WTC11 (cell line): ENCODE measurements around the gene CFAP157. TPM values are rescaled to one million over a fixed set of nuclear protein-coding genes. Genes with fewer than 3 reads are reported as not detected.

ENCODE experiments used
- AFF4 ChIP-seq: sonication (generic); formaldehyde crosslinking; IDR thresholded peaks from 2 replicates; pipeline ENCODE4 v1.8.1; 2023; ENCODE audit warnings: mild to moderate bottlenecking, missing genetic modification reagents, borderline replicate concordance
- ATF2 ChIP-seq: sonication (generic); formaldehyde crosslinking; IDR thresholded peaks from 2 replicates; pipeline ENCODE4 v1.8.1; 2022; ENCODE audit warnings: low read depth, missing genetic modification reagents, borderline replicate concordance
- ATF3 ChIP-seq: sonication (generic); formaldehyde crosslinking; conservative IDR thresholded peaks from 2 replicates; pipeline ENCODE4 v1.8.1; 2022; ENCODE audit warnings: mild to moderate bottlenecking, missing genetic modification reagents
- CREB1 ChIP-seq: sonication (generic); formaldehyde crosslinking; IDR thresholded peaks from 2 replicates; pipeline ENCODE4 v1.8.0; 2023; ENCODE audit warnings: mild to moderate bottlenecking, missing genetic modification reagents
- E2F1 ChIP-seq: sonication (generic); formaldehyde crosslinking; IDR thresholded peaks from 2 replicates; pipeline ENCODE4 v1.8.0; 2022; ENCODE audit warnings: mild to moderate bottlenecking, missing genetic modification reagents
- E2F5 ChIP-seq: sonication (generic); formaldehyde crosslinking; IDR thresholded peaks from 2 replicates; pipeline ENCODE4 v1.8.1; 2022; ENCODE audit warnings: mild to moderate bottlenecking, moderate library complexity, missing genetic modification reagents
- FOXP1 ChIP-seq: sonication (generic); formaldehyde crosslinking; IDR thresholded peaks from 2 replicates; pipeline ENCODE4 v1.8.0; 2022; ENCODE audit warnings: missing genetic modification reagents, mild to moderate bottlenecking, moderate library complexity, borderline replicate concordance
- FOXP4 ChIP-seq: sonication (generic); formaldehyde crosslinking; IDR thresholded peaks from 2 replicates; pipeline ENCODE4 v1.8.0; 2022; ENCODE audit warnings: mild to moderate bottlenecking, missing genetic modification reagents
- HMGXB4 ChIP-seq: sonication (generic); formaldehyde crosslinking; IDR thresholded peaks from 2 replicates; pipeline ENCODE4 v1.8.1; 2023; ENCODE audit warnings: mild to moderate bottlenecking, moderate library complexity, missing genetic modification reagents
- KAT7 ChIP-seq: sonication (generic); formaldehyde crosslinking; IDR thresholded peaks from 2 replicates; pipeline ENCODE4 v1.8.1; 2023; ENCODE audit warnings: missing genetic modification reagents, mild to moderate bottlenecking, borderline replicate concordance
- MAX ChIP-seq: sonication (generic); formaldehyde crosslinking; IDR thresholded peaks from 2 replicates; pipeline ENCODE4 v1.8.0; 2022; ENCODE audit warnings: mild to moderate bottlenecking, missing genetic modification reagents
- NFYB ChIP-seq: sonication (generic); formaldehyde crosslinking; conservative IDR thresholded peaks from 2 replicates; pipeline ENCODE4 v1.8.0; 2022; ENCODE audit warnings: low read depth, missing genetic modification reagents
- NR2C2 ChIP-seq: sonication (generic); formaldehyde crosslinking; IDR thresholded peaks from 2 replicates; pipeline ENCODE4 v1.8.0; 2022; ENCODE audit warnings: mild to moderate bottlenecking, missing genetic modification reagents
- STAT6 ChIP-seq: sonication (generic); formaldehyde crosslinking; conservative IDR thresholded peaks from 2 replicates; pipeline ENCODE4 v1.8.1; 2023; ENCODE audit warnings: mild to moderate bottlenecking, low read depth, missing genetic modification reagents, moderate library complexity
- ZNF232 ChIP-seq: sonication (generic); formaldehyde crosslinking; IDR thresholded peaks from 2 replicates; pipeline ENCODE4 v1.8.0; 2022; ENCODE audit warnings: mild to moderate bottlenecking, missing genetic modification reagents
- ZNF281 ChIP-seq: sonication (generic); formaldehyde crosslinking; IDR thresholded peaks from 2 replicates; pipeline ENCODE4 v1.8.0; 2023; ENCODE audit warnings: mild to moderate bottlenecking, missing genetic modification reagents
- total RNA-seq: library from RNA; stranded (reverse); gene quantifications from 3 replicates; pipeline ENCODE4 v1.2.3, GENCODE V29; 2021

CFAP157 gene
- total RNA-seq, 1 experiment from 2014 or later = 0.22 TPM

- peak; percentile 70; the same call in 1 of the 2 replicates for TF ChIP-seq ZNF281
- TF ChIP-seq STAT6 (CRISPR knock-in tag) = no peak
- TF ChIP-seq ATF3 = no peak
- peak; percentile 75; the same call in 1 of the 2 replicates for TF ChIP-seq FOXP4 (CRISPR knock-in tag)
- no peak for TF ChIP-seq KAT7 (CRISPR knock-in tag)
- peak; percentile 74 for TF ChIP-seq NFYB
- 0 out of 2 replicates have a peak, but pooled peaks have one; percentile 28 for TF ChIP-seq HMGXB4
- no peak for TF ChIP-seq AFF4 (CRISPR knock-in tag)
- TF ChIP-seq CREB1 (CRISPR knock-in tag) = peak; percentile 81; the same call in 1 of the 2 replicates
- 0 out of 2 replicates have a peak, but pooled peaks have one; percentile 26 for TF ChIP-seq E2F5 (CRISPR knock-in tag)
- no peak for TF ChIP-seq ATF2 (CRISPR knock-in tag)
- peak; percentile 76; the same call in 1 of the 2 replicates for TF ChIP-seq FOXP1
- TF ChIP-seq E2F1 (CRISPR knock-in tag) = peak; percentile 87
- peak; percentile 95 for TF ChIP-seq MAX (CRISPR knock-in tag)
- TF ChIP-seq ZNF232 = no peak; the same call in 1 of the 2 replicates
- TF ChIP-seq NR2C2 = 0 out of 2 replicates have a peak, but pooled peaks have one; percentile 27
These were observed 7.7 kb upstream of the CFAP157 start (continued) for GRCh38 chr9:127698985-127699670.
